Activated T-cell treated with anti-CD3 and anti-CD28 coated beads, Interleukin-2, amount 50 U/mL, for 48 hours (primary cell): ENCODE measurements around the gene USP53.
"Not testable (repeated sequence)": the region's sequence is repeated elsewhere in the genome, so short reads cannot be mapped to it uniquely, and the experiment has no call there.

ENCODE experiments used
- DNase-seq, 2 experiments: peaks; one replicate each; pipeline ENCODE4 v3.0.0-alpha.2; 2020

USP53 gene

DNA sequence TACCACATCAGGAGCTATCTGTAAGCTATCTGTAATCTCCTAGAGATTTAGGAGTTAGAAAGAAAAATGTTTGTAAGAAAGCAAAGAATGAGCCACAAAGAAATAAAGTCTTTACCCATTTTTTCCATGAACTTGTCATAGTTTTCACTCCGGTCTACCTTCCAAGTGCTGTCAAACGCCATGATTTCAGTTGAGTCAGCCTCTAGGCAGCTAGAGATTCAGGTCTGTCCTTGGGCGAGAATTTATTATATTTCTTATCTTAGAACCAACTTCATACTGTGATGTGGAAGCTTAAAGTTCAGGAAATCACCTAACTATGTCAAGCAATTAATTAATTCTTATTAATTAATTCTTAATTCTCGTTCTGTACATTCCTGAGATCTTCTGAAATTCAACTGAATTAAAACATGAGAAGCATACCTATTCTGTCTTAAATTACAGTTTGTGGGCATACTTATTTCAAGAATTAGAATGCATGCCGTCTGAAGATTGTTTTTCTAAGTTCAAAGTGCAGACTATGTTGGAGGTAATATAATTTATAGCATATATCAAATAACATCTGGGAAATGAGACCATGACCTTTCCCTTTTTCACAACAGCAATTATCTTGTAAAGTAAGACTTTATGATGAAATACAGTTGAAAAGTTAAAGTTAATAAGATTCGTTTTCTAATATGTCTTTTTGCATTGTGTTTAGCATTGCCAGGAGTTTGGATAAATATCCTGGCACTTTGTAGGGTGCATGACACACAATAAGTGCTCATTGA, 109.6 kb downstream of the USP53 start, which contains the start of gene FABP2:
TSS of gene FABP2 (minus strand) at position 218 of the 767 bp plus-strand sequence. CDS start at position 182, 36 bp downstream.
- DNase-seq: no peak

DNA sequence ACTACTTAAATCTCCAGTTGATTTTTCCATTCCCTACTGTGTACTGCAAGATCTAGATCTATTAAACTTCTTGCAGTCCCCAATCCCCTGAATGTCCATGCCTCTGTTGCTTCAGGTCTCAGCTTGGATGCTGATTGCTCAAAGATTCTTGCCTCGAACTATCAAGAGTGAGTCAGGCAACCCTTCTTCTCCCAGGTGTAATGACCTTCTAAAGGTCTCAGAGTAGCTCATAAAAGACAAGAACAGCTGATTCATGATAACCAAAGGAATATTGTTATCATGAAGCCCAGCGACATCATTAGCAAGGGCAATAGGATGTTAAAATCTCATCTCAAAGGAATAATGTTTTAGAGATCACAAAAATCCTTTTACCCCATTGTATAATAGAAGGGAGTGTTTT, 116.2 kb downstream of the USP53 start:
- DNase-seq: no peak

DNA sequence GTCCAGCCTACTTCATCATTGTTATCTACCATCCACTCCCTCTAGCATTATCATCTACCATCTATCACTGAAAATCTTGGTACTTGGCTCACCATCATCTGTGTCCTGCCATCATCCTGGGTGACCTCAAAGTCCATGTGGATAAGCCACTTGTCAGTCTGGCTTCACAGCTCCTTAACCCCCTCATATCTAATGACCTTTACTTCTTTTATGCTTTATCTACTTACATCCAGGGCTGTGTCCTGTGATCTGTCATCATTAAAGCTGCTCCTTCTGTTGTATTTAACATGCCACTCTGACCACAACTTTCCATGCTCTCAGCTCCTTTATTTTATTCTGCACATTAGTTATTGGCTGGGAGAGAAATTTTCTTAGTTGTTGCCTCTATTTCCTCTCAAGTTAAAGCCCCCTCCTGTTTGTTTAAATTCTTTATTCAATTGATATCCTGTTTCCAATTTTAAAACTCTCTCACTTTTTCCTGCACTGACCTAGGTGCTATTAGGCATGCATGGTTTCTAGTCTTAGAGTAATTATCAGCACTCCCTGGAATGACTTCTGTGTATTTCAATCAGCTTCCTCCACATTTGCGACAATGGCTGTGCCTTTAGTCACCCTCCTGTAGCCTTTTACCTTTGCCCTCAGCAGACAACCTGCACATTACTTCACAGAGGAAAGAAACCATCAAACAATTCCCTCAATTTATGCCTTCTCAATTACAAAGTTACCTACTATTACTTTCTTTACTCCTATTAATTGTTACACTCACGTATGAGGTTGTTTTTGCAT, 117.5 kb downstream of the USP53 start:
- no peak for DNase-seq

DNA sequence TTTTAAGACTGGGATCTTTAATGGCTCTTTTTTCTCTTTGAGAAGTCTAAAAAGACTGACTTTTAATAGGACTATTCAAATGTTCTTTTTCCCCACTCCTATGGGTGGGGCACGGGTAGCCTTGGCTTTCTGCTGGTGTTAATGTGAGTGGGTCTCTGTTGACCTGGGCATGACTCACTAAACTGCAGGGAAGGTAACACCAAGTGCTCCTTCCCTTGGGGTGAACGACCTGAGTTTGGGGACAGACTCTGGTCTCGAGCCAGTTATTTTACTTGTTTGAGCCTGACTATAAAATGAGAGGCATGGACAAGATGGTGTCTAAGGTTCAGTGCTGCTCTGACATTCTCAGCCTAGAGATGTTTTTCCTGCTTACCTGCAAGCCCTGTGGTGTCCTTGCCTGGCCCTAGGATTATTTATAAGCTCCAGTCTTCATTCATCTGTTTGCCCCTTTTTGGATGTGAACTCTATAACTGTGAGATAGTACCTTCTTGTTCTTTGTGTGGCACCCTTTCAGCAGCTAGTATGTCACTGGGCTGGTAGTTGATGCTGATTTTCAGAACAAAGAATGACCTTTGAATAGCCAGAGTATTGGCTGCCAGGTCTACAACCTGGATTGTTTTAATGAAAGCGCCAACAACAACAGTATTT, 123.9 kb downstream of the USP53 start:
- DNase-seq: not testable (repeated sequence)

DNA sequence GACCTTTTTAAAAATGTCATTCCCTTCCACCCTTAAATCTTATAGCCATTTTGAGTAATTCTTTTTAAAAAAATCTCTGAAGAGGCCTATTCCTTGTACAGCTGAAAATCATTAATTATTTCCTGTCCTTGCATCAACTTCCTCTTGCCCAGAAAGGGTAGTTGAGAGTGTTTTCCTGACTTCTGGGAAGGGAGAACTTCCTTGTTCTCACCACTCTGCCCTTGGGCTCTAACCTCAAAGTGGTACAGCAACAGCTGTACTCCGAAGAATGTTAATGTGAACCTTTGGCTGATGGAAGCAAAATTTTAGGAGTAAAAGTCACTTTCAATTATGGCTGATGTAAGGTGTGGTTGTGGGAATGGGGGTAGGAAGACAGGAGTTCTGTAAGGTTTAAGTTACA, 124.5 kb downstream of the USP53 start:
- no peak for DNase-seq

DNA sequence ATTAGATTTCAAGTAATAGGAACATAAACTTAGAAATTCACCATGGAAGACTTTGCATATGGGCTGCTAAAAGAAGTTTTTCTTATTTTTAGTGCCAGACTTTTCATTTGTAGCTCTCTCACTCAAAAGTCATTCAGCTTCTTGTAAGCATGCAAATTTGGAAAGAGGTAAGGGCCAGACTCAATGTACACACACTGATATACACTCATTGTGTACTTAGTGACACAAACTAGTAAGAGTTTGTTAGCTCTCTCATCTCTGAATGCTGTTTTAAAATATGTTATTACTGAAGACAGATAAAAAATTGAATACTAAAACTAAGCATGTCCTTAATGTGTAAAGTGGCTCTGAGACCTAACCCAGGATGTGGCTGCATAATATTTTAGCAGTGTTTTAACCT, 127.4 kb downstream of the USP53 start:
- DNase-seq: not testable (repeated sequence)

DNA sequence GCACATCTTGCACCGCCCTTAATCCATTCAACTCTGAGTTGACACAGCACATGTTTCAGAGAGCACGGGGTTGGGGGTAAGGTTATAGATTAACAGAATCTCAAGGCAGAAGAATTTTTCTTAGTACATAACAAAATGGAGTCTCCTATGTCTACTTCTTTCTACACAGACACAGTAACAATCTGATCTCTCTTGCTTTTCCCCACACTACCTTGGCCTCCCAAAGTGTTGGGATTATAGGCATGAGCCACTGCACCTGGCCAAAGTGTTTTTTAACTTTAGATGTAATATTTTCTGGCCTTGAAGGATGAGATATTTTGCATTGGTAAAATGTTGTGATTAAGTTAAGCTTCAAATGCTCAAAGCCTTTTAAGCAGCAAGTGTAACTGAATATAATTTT, 130.8 kb downstream of the USP53 start:
- DNase-seq: not testable (repeated sequence)
